ENCODE results near the gene TMEM141.
"Not testable (repeated sequence)": the region's sequence is repeated elsewhere in the genome, so short reads cannot be mapped to it uniquely, and the experiment has no call there.

Gene TMEM141

GRCh38 chr9:136794281-136794999, 3.3 kb downstream of the TMEM141 start:
- no peak for DNase-seq

GRCh38 chr9:136795000-136795348, 3.8 kb downstream of the TMEM141 start:
- DNase-seq, result no peak

- no peak for DNase-seq
Observed at GRCh38 chr9:136796238-136796774, 5.2 kb downstream of the TMEM141 start, which contains the start of gene CCDC183. CCDC183 (plus strand) TSS chr9:136796338; CDS start chr9:136796398, 60 bp downstream.

GRCh38 chr9:136796775-136797347, 5.7 kb downstream of the TMEM141 start:
- DNase-seq, result not testable (repeated sequence)

GRCh38 chr9:136798708-136799078, 7.5 kb downstream of the TMEM141 start:
- no peak for DNase-seq

GRCh38 chr9:136799079-136799853, 8.1 kb downstream of the TMEM141 start:
- no peak for DNase-seq

- no peak for DNase-seq
Observed at GRCh38 chr9:136799854-136800657, 8.9 kb downstream of the TMEM141 start.

GRCh38 chr9:136802321-136802720, 11.2 kb downstream of the TMEM141 start:
- no peak for DNase-seq

- not testable (repeated sequence) for DNase-seq
Observed at GRCh38 chr9:136803009-136803550, 11.9 kb downstream of the TMEM141 start.

- no peak for DNase-seq
Observed at GRCh38 chr9:136803551-136804508, 12.7 kb downstream of the TMEM141 start.

GRCh38 chr9:136804509-136805206, 13.5 kb downstream of the TMEM141 start:
- no peak for DNase-seq

GRCh38 chr9:136805207-136805740, 14.1 kb downstream of the TMEM141 start:
- DNase-seq, result no peak

GRCh38 chr9:136806067-136806466, 14.9 kb downstream of the TMEM141 start:
- no peak for DNase-seq

GRCh38 chr9:136806631-136807201, 15.6 kb downstream of the TMEM141 start:
- DNase-seq, result no peak

GRCh38 chr9:136807281-136808074, 16.3 kb downstream of the TMEM141 start, which contains the start of gene RABL6:
RABL6 (plus strand) TSS chr9:136807948; CDS start chr9:136808197, 249 bp downstream.
- DNase-seq, result peak; percentile 72

- no peak for DNase-seq
Observed at GRCh38 chr9:136808075-136808805, 17.1 kb downstream of the TMEM141 start.

GRCh38 chr9:136808806-136809158, 17.6 kb downstream of the TMEM141 start:
- DNase-seq, result no peak

Measured in fibroblast of skin of abdomen (primary cell).